GM18951 (cell line): ENCODE results near the gene BCL2L13.
"Not testable (repeated sequence)": the region's sequence is repeated elsewhere in the genome, so short reads cannot be mapped to it uniquely, and the experiment has no call there.

Experiments used
- POLR2A ChIP-seq: IDR thresholded peaks from 4 replicates; pipeline ENCODE4 v1.6.1; 2011; ENCODE audit warnings: mild to moderate bottlenecking; ENCODE audit not compliant: insufficient read length, insufficient read depth; ENCODE audit errors: extremely low read depth
- in situ Hi-C: fragments of 300-500 bp; cut with MboI; formaldehyde crosslinking; loops from one replicate; pipeline ENCODE4 v1.12.0; 2022; ENCODE audit warnings: low sequenced_read_pairs, mixed read lengths, inconsistent platforms; ENCODE audit not compliant: unreplicated experiment

Gene BCL2L13

GRCh38 chr22:17754233-17754925 is 115.8 kb downstream of the BCL2L13 start:
- no peak for TF ChIP-seq POLR2A
- in situ Hi-C loops = no loop called here

GRCh38 chr22:17761138-17761488 is 122.6 kb downstream of the BCL2L13 start:
- no peak for TF ChIP-seq POLR2A
- in situ Hi-C loops = no loop called here

- in situ Hi-C loops = not testable (repeated sequence)
Observed at GRCh38 chr22:17763442-17763841, 124.9 kb downstream of the BCL2L13 start.

GRCh38 chr22:17764036-17764435 is 125.5 kb downstream of the BCL2L13 start:
- TF ChIP-seq POLR2A = no peak
- in situ Hi-C loops = no loop called here

GRCh38 chr22:17764852-17765251 is 126.3 kb downstream of the BCL2L13 start:
- in situ Hi-C loops = not testable (repeated sequence)

- in situ Hi-C loops = no loop called here
- TF ChIP-seq POLR2A = no peak
Observed at GRCh38 chr22:17767233-17768065, 128.9 kb downstream of the BCL2L13 start.

GRCh38 chr22:17769013-17769715 is 130.6 kb downstream of the BCL2L13 start:
- in situ Hi-C loops = no loop called here
- TF ChIP-seq POLR2A = no peak

- in situ Hi-C loops = no loop called here
Observed at GRCh38 chr22:17769716-17770082, 131.1 kb downstream of the BCL2L13 start.

GRCh38 chr22:17770180-17771077 is 131.9 kb downstream of the BCL2L13 start:
- no peak for TF ChIP-seq POLR2A
- in situ Hi-C loops = no loop called here

More at GRCh38 chr22:17769716-17770082, 131.1 kb downstream of the BCL2L13 start:
- no peak for TF ChIP-seq POLR2A

- TF ChIP-seq POLR2A = no peak
- in situ Hi-C loops = no loop called here
Observed at GRCh38 chr22:17772249-17772957, 133.8 kb downstream of the BCL2L13 start.

- in situ Hi-C loops = no loop called here
- no peak for TF ChIP-seq POLR2A
Observed at GRCh38 chr22:17772958-17773605, 134.5 kb downstream of the BCL2L13 start.
